H1 (cell line): ENCODE measurements around the gene TSR3. TPM values are rescaled to one million over a fixed set of nuclear protein-coding genes. Genes with fewer than 3 reads are reported as not detected.

ENCODE experiments used
- CTCF ChIA-PET: fragments of 300-600 bp; sonication (Branson Sonifier 250); formaldehyde crosslinking; loops from one replicate; lab custom pipeline; 2021; ENCODE audit not compliant: partially characterized antibody; lab: Charles Lee
- POLR2A ChIA-PET: fragments of 300-600 bp; sonication (Branson Sonifier 250); formaldehyde crosslinking; loops from one replicate; lab custom pipeline; 2021; ENCODE audit warnings: inconsistent platforms; ENCODE audit not compliant: partially characterized antibody; lab: Charles Lee
- DNase-seq, 2 experiments: peaks; one replicate each; pipeline versions ENCODE4 v3.0.0 to v3.0.0-alpha.2; 2010 to 2022; ENCODE audit warnings: low spot score in 2 of 2, low read depth in 1 of 2, mixed read lengths in 1 of 2
- FAIRE-seq: peaks from 2 replicates; lab custom pipeline; 2011; peaks lifted over from hg19 to GRCh38; lab: Jason Lieb, UNC
- H2AFZ ChIP-seq: 2 replicates; pipeline ENCODE4 v1.8.1; 2012; ENCODE audit warnings: low read length, inconsistent platforms
- H2AK5ac ChIP-seq: 2 replicates; pipeline ENCODE4 v1.6.1; 2013; ENCODE audit warnings: low read depth, low read length
- H2BK120ac ChIP-seq: replicated peaks from 2 replicates; pipeline ENCODE3; 2013; ENCODE audit warnings: low read depth, low read length, inconsistent platforms
- H2BK12ac ChIP-seq: 2 replicates; pipeline ENCODE4 v1.6.1; 2013; ENCODE audit warnings: low read depth, low read length
- H2BK15ac ChIP-seq: 2 replicates; pipeline ENCODE4 v1.6.1; 2013; ENCODE audit warnings: low read length
- H2BK20ac ChIP-seq: 2 replicates; pipeline ENCODE4 v1.6.1; 2013; ENCODE audit warnings: low read length
- H2BK5ac ChIP-seq: 2 replicates; pipeline ENCODE4 v1.6.1; 2013; ENCODE audit warnings: low read depth, low read length
- H3K14ac ChIP-seq: 2 replicates; pipeline ENCODE4 v1.6.1; 2013; ENCODE audit warnings: inconsistent platforms; ENCODE audit not compliant: insufficient read length
- H3K18ac ChIP-seq: 2 replicates; pipeline ENCODE4 v1.6.1; 2013; ENCODE audit warnings: low read length; ENCODE audit errors: extremely low read depth
- H3K23ac ChIP-seq: 2 replicates; pipeline ENCODE4 v1.6.1; 2013; ENCODE audit warnings: inconsistent platforms; ENCODE audit not compliant: insufficient read length
- H3K23me2 ChIP-seq: 2 replicates; pipeline ENCODE4 v1.6.1; 2013; ENCODE audit warnings: low read depth, low read length
- H3K27ac ChIP-seq: 2 replicates; pipeline ENCODE4 v1.6.1; 2011; ENCODE audit warnings: low read depth, low read length, inconsistent platforms
- H3K27me3 ChIP-seq, 4 experiments: replicated peaks in 1 of 4; 1 replicate in 1 of 4; 2 replicates in 3 of 4; pipeline versions ENCODE4 v1.6.1 to v1.8.1; 2011 to 2013; ENCODE audit warnings: low read length in 3 of 4, mild to moderate bottlenecking in 3 of 4, inconsistent platforms in 2 of 4, mixed read lengths in 2 of 4, moderate library complexity in 1 of 4; ENCODE audit not compliant: control insufficient read depth in 3 of 4, insufficient read depth in 3 of 4; ENCODE audit errors: extremely low read depth in 1 of 4
- H3K36me3 ChIP-seq, 4 experiments: 2 replicates each; pipeline versions ENCODE4 v1.6.1 to v1.8.1; 2011 to 2013; ENCODE audit warnings: mild to moderate bottlenecking in 4 of 4, low read length in 3 of 4, moderate library complexity in 2 of 4, control low read depth in 1 of 4, inconsistent platforms in 1 of 4; ENCODE audit not compliant: insufficient read depth in 4 of 4, control insufficient read depth in 2 of 4
- H3K4ac ChIP-seq: replicated peaks from 2 replicates; pipeline ENCODE3; 2013; ENCODE audit warnings: low read length, low read depth, mixed read lengths, inconsistent platforms; ENCODE audit not compliant: insufficient read length
- H3K4me1 ChIP-seq, 4 experiments: replicated peaks in 1 of 4; 1 replicate in 1 of 4; 2 replicates in 3 of 4; pipeline versions ENCODE4 v1.6.1 to v1.8.1; 2011 to 2013; ENCODE audit warnings: low read length in 3 of 4, inconsistent platforms in 2 of 4, mixed read lengths in 1 of 4; ENCODE audit not compliant: insufficient read depth in 4 of 4, control insufficient read depth in 3 of 4
- H3K4me2 ChIP-seq, 2 experiments: 2 replicates each; pipeline versions ENCODE4 v1.6.1 to v1.8.1; 2011 to 2013; ENCODE audit warnings: low read depth in 2 of 2, low read length in 2 of 2, control low read depth in 1 of 2, inconsistent platforms in 1 of 2, mild to moderate bottlenecking in 1 of 2; ENCODE audit not compliant: insufficient read depth in 1 of 2
- H3K4me3 ChIP-seq, 4 experiments: fragments of 200-600, 300-600 bp in 1 of 4; sonication (generic), shearing (Covaris generic), sonication (Bioruptor Twin) in 1 of 4; 2 replicates each; pipeline versions ENCODE4 v1.5.1 to v1.8.1; 2011 to 2016; ENCODE audit warnings: low read length in 4 of 4, low read depth in 3 of 4, control low read depth in 2 of 4, inconsistent platforms in 2 of 4, mild to moderate bottlenecking in 2 of 4, mixed read lengths in 1 of 4, moderate library complexity in 1 of 4; ENCODE audit not compliant: insufficient read depth in 2 of 4; ENCODE audit errors: extremely low read depth in 1 of 4
- H3K56ac ChIP-seq: replicated peaks from 2 replicates; pipeline ENCODE3; 2013; ENCODE audit warnings: low read depth, mild to moderate bottlenecking, mixed read lengths, low read length, inconsistent platforms; ENCODE audit not compliant: insufficient read length
- H3K79me1 ChIP-seq: 2 replicates; pipeline ENCODE4 v1.6.1; 2013; ENCODE audit warnings: low read depth, low read length, control low read depth
- H3K79me2 ChIP-seq, 2 experiments: 2 replicates each; pipeline versions ENCODE4 v1.6.1 to v1.8.1; 2012 to 2013; ENCODE audit warnings: low read length in 2 of 2, mild to moderate bottlenecking in 2 of 2, inconsistent platforms in 1 of 2; ENCODE audit not compliant: insufficient read depth in 2 of 2, control insufficient read depth in 1 of 2
- H3K9ac ChIP-seq, 4 experiments: replicated peaks in 1 of 4; 1 replicate in 1 of 4; 2 replicates in 3 of 4; pipeline versions ENCODE4 v1.6.1 to v1.8.1; 2011 to 2013; ENCODE audit warnings: low read depth in 3 of 4, low read length in 3 of 4, control low read depth in 2 of 4, mild to moderate bottlenecking in 2 of 4, moderate library complexity in 2 of 4, inconsistent platforms in 1 of 4; ENCODE audit errors: extremely low read depth in 1 of 4
- H3K9me3 ChIP-seq, 2 experiments: 2 replicates each; pipeline versions ENCODE4 v1.6.1 to v1.8.1; 2012 to 2013; ENCODE audit warnings: mild to moderate bottlenecking in 2 of 2, moderate library complexity in 2 of 2, control low read depth in 1 of 2, inconsistent platforms in 1 of 2, low read depth in 1 of 2, low read length in 1 of 2, mixed read lengths in 1 of 2; ENCODE audit not compliant: insufficient read depth in 2 of 2
- H4K20me1 ChIP-seq, 2 experiments: replicated peaks in 1 of 2; 2 replicates each; pipeline versions ENCODE3 to v1.8.1; 2011 to 2013; ENCODE audit warnings: inconsistent platforms in 2 of 2, low read length in 2 of 2, mild to moderate bottlenecking in 1 of 2; ENCODE audit not compliant: insufficient read depth in 2 of 2, control insufficient read depth in 1 of 2
- H4K5ac ChIP-seq: 2 replicates; pipeline ENCODE4 v1.6.1; 2013; ENCODE audit warnings: low read length, low read depth, mixed read lengths, inconsistent platforms; ENCODE audit not compliant: insufficient read length
- H4K8ac ChIP-seq: 2 replicates; pipeline ENCODE4 v1.8.0; 2013; ENCODE audit warnings: mild to moderate bottlenecking, moderate library complexity, low read length, inconsistent platforms; ENCODE audit not compliant: insufficient read depth; ENCODE audit errors: extremely low read depth
- H4K91ac ChIP-seq: replicated peaks from 2 replicates; pipeline ENCODE3; 2013; ENCODE audit warnings: low read length, mixed read lengths, inconsistent platforms; ENCODE audit not compliant: insufficient read length
- BACH1 ChIP-seq: IDR thresholded peaks from 2 replicates; pipeline ENCODE4 v1.6.1; 2012; ENCODE audit warnings: low read length, improper control_type of control experiment
- CHD2 ChIP-seq: IDR thresholded peaks from 2 replicates; pipeline ENCODE4 v1.6.1; 2012; ENCODE audit warnings: low read length, improper control_type of control experiment
- EGR1 ChIP-seq: IDR thresholded peaks from 2 replicates; pipeline ENCODE4 v1.6.1; 2011; ENCODE audit warnings: low read depth, low read length, borderline replicate concordance
- KDM4A ChIP-seq: IDR thresholded peaks from one replicate; pipeline ENCODE4 v1.7.1; 2012; ENCODE audit warnings: low read depth, mild to moderate bottlenecking, moderate library complexity, low read length, inconsistent platforms; ENCODE audit not compliant: severe bottlenecking
- RBBP5 ChIP-seq: IDR thresholded peaks from 2 replicates; pipeline ENCODE4 v1.7.1; 2012; ENCODE audit warnings: low read depth, mild to moderate bottlenecking, inconsistent platforms, low read length, moderate library complexity, borderline replicate concordance
- SP2 ChIP-seq: IDR thresholded peaks from 2 replicates; pipeline ENCODE4 v1.6.1; 2012; ENCODE audit warnings: mild to moderate bottlenecking, low read length, inconsistent platforms
- SP4 ChIP-seq: IDR thresholded peaks from 2 replicates; pipeline ENCODE4 v1.6.1; 2012; ENCODE audit warnings: low read length, inconsistent platforms
- WGBS, 2 experiments: shearing (Covaris generic) in 1 of 2; methylation state at CpG; one replicate each; pipeline versions ENCODE4 v1.1.6 to v1.1.7; 2013 to 2015; ENCODE audit warnings: low lambda C conversion rate in 2 of 2, mixed read lengths in 2 of 2, inconsistent platforms in 1 of 2, low coverage in 1 of 2, missing lambda C conversion rate in 1 of 2; ENCODE audit not compliant: insufficient replicate concordance in 2 of 2, insufficient coverage in 1 of 2, insufficient read length in 1 of 2; ENCODE audit errors: extremely low coverage in 1 of 2, missing lambda C conversion rate in 1 of 2; 5-methylcytosine and 5-hydroxymethylcytosine counted together
- polyA plus RNA-seq, 7 experiments: library from polyadenylated mRNA; depleted of rRNA in 3 of 7; stranded (reverse) in 5 of 7; unstranded in 2 of 7; fragments of >200 nt in 5 of 7; fragments of 200-250 nt in 2 of 7; gene quantifications; 1 replicate in 5 of 7; 2 replicates in 1 of 7; 4 replicates in 1 of 7; pipeline versions ENCODE4 v1.2.1 to v1.2.3, GENCODE V29; 2011 to 2013; ENCODE audit warnings: missing spikeins in 2 of 7, mixed read lengths in 2 of 7
- total RNA-seq: library from RNA; stranded (reverse); fragmentation: NEBNext Ultra II Directional; extraction: Animal tissue kit (Norgen Biotek cat#: 25700); gene quantifications from 2 replicates; pipeline ENCODE4 v1.2.1, GENCODE V29; 2021
- TF ChIP-seq, protein P1 (sequence below), 3 experiments: IDR thresholded peaks; 1 replicate in 2 of 3; 2 replicates in 1 of 3; pipeline versions ENCODE4 v1.5.1 to v1.6.1; 2011; ENCODE audit warnings: low read length in 3 of 3, mild to moderate bottlenecking in 3 of 3, inconsistent platforms in 2 of 3, low read depth in 1 of 3, moderate library complexity in 1 of 3; ENCODE audit not compliant: insufficient read depth in 1 of 3; ENCODE audit errors: control extremely low read depth in 1 of 3

The TSR3 gene
- total and polyA plus RNA-seq, 2 of the 8 experiments (the other 6 are each of a cell fraction or from before 2014, with no cell fraction given), result 43.1 to 52.3 TPM

DNA sequence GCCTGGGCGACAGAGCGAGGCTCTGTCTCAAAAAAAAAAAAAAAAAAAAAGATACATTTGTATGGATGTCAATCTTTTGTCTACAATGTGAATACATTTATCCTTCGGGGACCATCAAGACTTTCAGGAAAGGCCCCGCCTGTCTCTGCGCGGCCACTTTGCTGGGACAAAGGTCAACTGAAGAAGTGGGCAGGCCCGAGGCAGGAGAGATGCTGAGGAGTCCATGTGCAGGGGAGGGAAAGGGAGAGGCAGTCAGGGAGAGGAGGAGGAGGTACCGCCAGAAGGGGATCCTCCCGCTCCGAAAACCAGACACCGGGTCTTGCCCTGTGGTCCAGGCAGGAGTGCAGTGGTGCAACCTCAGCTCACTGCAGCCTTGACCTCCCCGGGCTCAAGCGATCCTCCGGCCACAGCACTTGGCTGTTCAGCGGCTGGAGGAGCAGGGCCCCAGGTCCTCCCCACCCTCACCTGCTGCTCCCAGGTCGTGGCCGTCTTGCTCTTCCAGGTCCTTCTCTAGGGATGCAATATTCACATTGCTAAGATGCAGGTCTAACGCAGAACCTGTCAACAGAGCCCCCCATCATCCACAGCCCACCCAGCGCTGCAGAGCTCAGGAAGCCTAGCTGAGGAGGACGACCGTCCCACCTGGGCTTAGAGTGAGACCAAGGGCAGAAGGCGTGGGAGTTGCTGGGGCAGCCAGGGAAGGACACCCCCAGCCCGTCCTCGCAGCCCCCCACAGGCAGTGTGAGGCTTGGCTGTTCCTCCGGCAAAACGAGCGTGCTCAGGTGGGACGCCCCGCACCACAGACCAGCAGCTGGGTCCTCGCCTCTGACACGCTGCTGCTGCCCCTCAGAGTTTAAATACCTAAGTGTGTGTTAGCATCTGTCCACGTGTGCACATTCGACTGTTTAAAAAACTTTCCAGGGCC lies 19.6 kb upstream of the TSR3 start:
- no peak overlapping the region for H2BK120ac ChIP-seq
- H3K9me3 ChIP-seq, result no peaks in the 10 kb centered on the region
- H4K8ac ChIP-seq, result 0 out of 2 replicates have a peak overlapping the region, but pooled peaks have one; percentile 51
- no peak overlapping the region for H2AK5ac ChIP-seq
- FAIRE-seq (no peak), DNase-seq (no peak)
- peaks cover 0 to 29% (median 0%) of the 10 kb centered on the region in 4 experiments; a peak in 3 of 8 replicates for H3K36me3 ChIP-seq
- CTCF ChIA-PET, result interaction anchor here (0.6 to 2.3 kb wide), 11 partner anchors 9 to 119 kb away, joined by 3 to 10 read pairs (median 4); no protein-coding TSS in a partner anchor
- H3K23ac ChIP-seq, result no peak overlapping the region
- no peaks in the 10 kb centered on the region for H3K4me1 ChIP-seq
- H4K5ac ChIP-seq, result no peak overlapping the region
- H3K4me2 ChIP-seq, result no peak overlapping the region
- no peak overlapping the region for H3K18ac ChIP-seq
- H2BK5ac ChIP-seq, result no peak overlapping the region; the same call in 1 of the 2 replicates
- H2BK20ac ChIP-seq, result no peak overlapping the region
- H3K56ac ChIP-seq, result no peak overlapping the region
- peaks cover 3 to 12% of the 10 kb centered on the region in 2 experiments for H4K20me1 ChIP-seq
- peaks cover 8% of the 10 kb centered on the region for H3K79me1 ChIP-seq
- no peak overlapping the region for H3K4ac ChIP-seq
- 92% methylated on average over 33 of the region's 33 CpGs; no CpG with 5 or more reads in 1 of the 2 experiments for WGBS, 2 experiments
- no peak overlapping the region for H3K9ac ChIP-seq
- no peak overlapping the region for H2BK15ac ChIP-seq
- H2AFZ ChIP-seq, result no peak overlapping the region
- H3K4me3 ChIP-seq, result no peak overlapping the region
- H4K91ac ChIP-seq, result no peak overlapping the region
- H3K79me2 ChIP-seq, result no peaks in the 10 kb centered on the region; a peak in 1 of 4 replicates
- H3K23me2 ChIP-seq, result no peaks in the 10 kb centered on the region
- POLR2A ChIA-PET, result interaction anchor here (0.7 to 0.9 kb wide), 2 partner anchors 55 to 70 kb away, joined by 3 to 4 read pairs; no protein-coding TSS in a partner anchor
- no peak overlapping the region for H3K14ac ChIP-seq
- no peak overlapping the region for H2BK12ac ChIP-seq
- H3K27ac ChIP-seq, result no peak overlapping the region
- H3K27me3 ChIP-seq, result no peaks in the 10 kb centered on the region
- TF ChIP-seq KDM4A, result no peak
- TF ChIP-seq, protein P1, sequence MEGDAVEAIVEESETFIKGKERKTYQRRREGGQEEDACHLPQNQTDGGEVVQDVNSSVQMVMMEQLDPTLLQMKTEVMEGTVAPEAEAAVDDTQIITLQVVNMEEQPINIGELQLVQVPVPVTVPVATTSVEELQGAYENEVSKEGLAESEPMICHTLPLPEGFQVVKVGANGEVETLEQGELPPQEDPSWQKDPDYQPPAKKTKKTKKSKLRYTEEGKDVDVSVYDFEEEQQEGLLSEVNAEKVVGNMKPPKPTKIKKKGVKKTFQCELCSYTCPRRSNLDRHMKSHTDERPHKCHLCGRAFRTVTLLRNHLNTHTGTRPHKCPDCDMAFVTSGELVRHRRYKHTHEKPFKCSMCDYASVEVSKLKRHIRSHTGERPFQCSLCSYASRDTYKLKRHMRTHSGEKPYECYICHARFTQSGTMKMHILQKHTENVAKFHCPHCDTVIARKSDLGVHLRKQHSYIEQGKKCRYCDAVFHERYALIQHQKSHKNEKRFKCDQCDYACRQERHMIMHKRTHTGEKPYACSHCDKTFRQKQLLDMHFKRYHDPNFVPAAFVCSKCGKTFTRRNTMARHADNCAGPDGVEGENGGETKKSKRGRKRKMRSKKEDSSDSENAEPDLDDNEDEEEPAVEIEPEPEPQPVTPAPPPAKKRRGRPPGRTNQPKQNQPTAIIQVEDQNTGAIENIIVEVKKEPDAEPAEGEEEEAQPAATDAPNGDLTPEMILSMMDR (IDR thresholded peaks at IDR 0.05; ENCODE audit: control extremely low read depth in 1 of 3, insufficient read depth in 1 of 3, low read depth in 1 of 3, low read length in 3 of 3), result no peak
- no peak for TF ChIP-seq BACH1
- TF ChIP-seq SP2, result no peak
- no peak for TF ChIP-seq EGR1
- TF ChIP-seq RBBP5, result no peak
- no peak for TF ChIP-seq CHD2
- TF ChIP-seq SP4, result no peak
